Stromal cell of bone marrow (primary cell): ENCODE measurements around the gene AK3.

Source experiments
- DNase-seq: peaks from one replicate; pipeline ENCODE4 v3.0.0-alpha.2; 2012; ENCODE audit warnings: low read depth

AK3 gene

GRCh38 chr9:4748612-4749011, 7.6 kb upstream of the AK3 start:
- DNase-seq = no peak

GRCh38 chr9:4746278-4747030, 5.5 kb upstream of the AK3 start:
- no peak for DNase-seq

GRCh38 chr9:4743131-4743875, 2.3 kb upstream of the AK3 start:
- no peak for DNase-seq

- DNase-seq = no peak
Observed at GRCh38 chr9:4742246-4742645, 1.2 kb upstream of the AK3 start.

GRCh38 chr9:4741365-4742089, 525 bp upstream of the AK3 start:
- no peak for DNase-seq

GRCh38 chr9:4740388-4740637, 689 bp downstream of the AK3 start:
- DNase-seq = no peak

GRCh38 chr9:4739587-4740387, 1.2 kb downstream of the AK3 start:
- no peak for DNase-seq

- DNase-seq = no peak
Observed at GRCh38 chr9:4738866-4739586, 2.0 kb downstream of the AK3 start.

- DNase-seq = no peak
Observed at GRCh38 chr9:4734150-4734549, 6.9 kb downstream of the AK3 start.

GRCh38 chr9:4732890-4733289, 8.1 kb downstream of the AK3 start:
- no peak for DNase-seq

GRCh38 chr9:4727593-4727992, 13.4 kb downstream of the AK3 start:
- no peak for DNase-seq

- DNase-seq = no peak
Observed at GRCh38 chr9:4725706-4726442, 15.1 kb downstream of the AK3 start.

GRCh38 chr9:4721736-4722135, 19.3 kb downstream of the AK3 start:
- no peak for DNase-seq

- DNase-seq = no peak
Observed at GRCh38 chr9:4718911-4719310, 22.1 kb downstream of the AK3 start.

- no peak for DNase-seq
Observed at GRCh38 chr9:4717815-4718214, 23.2 kb downstream of the AK3 start.

- DNase-seq = no peak
Observed at GRCh38 chr9:4716163-4716562, 24.8 kb downstream of the AK3 start.

- DNase-seq = no peak
Observed at GRCh38 chr9:4714266-4715016, 26.6 kb downstream of the AK3 start.

- no peak for DNase-seq
Observed at GRCh38 chr9:4713849-4714248, 27.2 kb downstream of the AK3 start.

GRCh38 chr9:4709380-4709779, 31.6 kb downstream of the AK3 start:
- DNase-seq = no peak

- DNase-seq = no peak
Observed at GRCh38 chr9:4706971-4707622, 33.9 kb downstream of the AK3 start.
